ENCODE results near the gene CBX4. TPM values are rescaled to one million over a fixed set of nuclear protein-coding genes. Genes with fewer than 3 reads are reported as not detected.

The CBX4 gene
- total RNA-seq, 4 donors from 2014 or later: 0.26 to 8.4 (median 3.5) TPM

GRCh38 chr17:79788455-79788854, 50.8 kb downstream of the CBX4 start:
- Histone ChIP-seq H3K9me3 (no peaks in the 10 kb centered on the region), H3K27me3 (peaks cover 39 to 42% of the 10 kb centered on the region in 2 donors), H3K27ac (no peak overlapping the region), H3K36me3 (no peaks in the 10 kb centered on the region), H3K4me1 (peaks cover 7 to 10% of the 10 kb centered on the region in 2 donors), H3K4me3 (no peak overlapping the region)
- no peak for DNase-seq
- TF ChIP-seq CTCF (IDR thresholded peaks at IDR 0.05) (no peak), POLR2A (IDR thresholded peaks at IDR 0.05) (no peak)
- intact Hi-C loops (cut with DNase I; ENCODE audit: low total_unique reads): no loop called here

- no peaks in the 10 kb centered on the region for H3K9me3 ChIP-seq
- H3K4me1 ChIP-seq: peaks cover 0 to 10% of the 10 kb centered on the region in 2 donors
- intact Hi-C loops (cut with DNase I; ENCODE audit: low total_unique reads): no loop called here
- TF ChIP-seq CTCF (IDR thresholded peaks at IDR 0.05): no peak
- TF ChIP-seq POLR2A (IDR thresholded peaks at IDR 0.05): no peak
- no peak for DNase-seq
- H3K4me3 ChIP-seq: no peak overlapping the region
- H3K36me3 ChIP-seq: no peaks in the 10 kb centered on the region
- H3K27ac ChIP-seq: no peak overlapping the region
- H3K27me3 ChIP-seq: peaks cover 27 to 35% of the 10 kb centered on the region in 2 donors
Measured at GRCh38 chr17:79786930-79787643, 52.2 kb downstream of the CBX4 start.

GRCh38 chr17:79785900-79786810, 53.1 kb downstream of the CBX4 start:
- Histone ChIP-seq H3K27ac (no peak overlapping the region), H3K4me3 (no peak overlapping the region), H3K9me3 (no peaks in the 10 kb centered on the region), H3K36me3 (no peaks in the 10 kb centered on the region), H3K27me3 (peaks cover 17 to 26% of the 10 kb centered on the region in 2 donors), H3K4me1 (peaks cover 0 to 10% of the 10 kb centered on the region in 2 donors)
- no peak for DNase-seq
- intact Hi-C loops (cut with DNase I; ENCODE audit: low total_unique reads): no loop called here
- TF ChIP-seq POLR2A (IDR thresholded peaks at IDR 0.05) (no peak), CTCF (IDR thresholded peaks at IDR 0.05) (no peak)

- TF ChIP-seq POLR2A (IDR thresholded peaks at IDR 0.05): no peak
- no peak for TF ChIP-seq CTCF (IDR thresholded peaks at IDR 0.05)
- intact Hi-C loops (cut with DNase I; ENCODE audit: low total_unique reads): no loop called here
- Histone ChIP-seq H3K4me1 (peaks cover 0 to 8% of the 10 kb centered on the region in 2 donors), H3K27ac (no peak overlapping the region), H3K27me3 (peaks cover 9 to 17% of the 10 kb centered on the region in 2 donors), H3K4me3 (no peak overlapping the region), H3K9me3 (no peaks in the 10 kb centered on the region), H3K36me3 (no peaks in the 10 kb centered on the region)
- no peak for DNase-seq
Measured at GRCh38 chr17:79785017-79785899, 54.0 kb downstream of the CBX4 start.
